Activated effector memory CD4-positive, alpha-beta T cell treated with Interleukin-2 at 50 U/mL for 16 hours (primary cell): ENCODE data around the gene GLB1L2.

Experiments used
- DNase-seq: peaks from one replicate; pipeline ENCODE4 v3.0.0-alpha.2; 2020

Gene GLB1L2

GRCh38 chr11:134369656-134370525 is 38.1 kb downstream of the GLB1L2 start:
- no peak for DNase-seq

GRCh38 chr11:134370526-134371435 is 39.0 kb downstream of the GLB1L2 start:
- DNase-seq: no peak

GRCh38 chr11:134371436-134372185 is 39.8 kb downstream of the GLB1L2 start:
- DNase-seq: no peak

GRCh38 chr11:134372536-134372935 is 40.7 kb downstream of the GLB1L2 start:
- no peak for DNase-seq

- no peak for DNase-seq
Observed at GRCh38 chr11:134372961-134373360, 41.2 kb downstream of the GLB1L2 start.

- DNase-seq: no peak
Observed at GRCh38 chr11:134373591-134374052, 41.8 kb downstream of the GLB1L2 start.

- DNase-seq: no peak
Observed at GRCh38 chr11:134374171-134374570, 42.4 kb downstream of the GLB1L2 start.

GRCh38 chr11:134374891-134375550 is 43.2 kb downstream of the GLB1L2 start:
- no peak for DNase-seq

- DNase-seq: no peak
Observed at GRCh38 chr11:134376150-134376921, 44.5 kb downstream of the GLB1L2 start.

GRCh38 chr11:134377876-134378275 is 46.1 kb downstream of the GLB1L2 start:
- no peak for DNase-seq

GRCh38 chr11:134379241-134379640 is 47.5 kb downstream of the GLB1L2 start:
- DNase-seq: no peak

- no peak for DNase-seq
Observed at GRCh38 chr11:134380229-134380628, 48.4 kb downstream of the GLB1L2 start.

- DNase-seq: no peak
Observed at GRCh38 chr11:134380785-134381184, 49.0 kb downstream of the GLB1L2 start.

GRCh38 chr11:134382257-134382656 is 50.5 kb downstream of the GLB1L2 start:
- DNase-seq: no peak

GRCh38 chr11:134382830-134383229 is 51.0 kb downstream of the GLB1L2 start:
- DNase-seq: no peak

- DNase-seq: no peak
Observed at GRCh38 chr11:134383576-134384221, 51.9 kb downstream of the GLB1L2 start.

GRCh38 chr11:134384406-134384805 is 52.6 kb downstream of the GLB1L2 start:
- DNase-seq: no peak

- DNase-seq: no peak
Observed at GRCh38 chr11:134385171-134385570, 53.4 kb downstream of the GLB1L2 start.

- DNase-seq: no peak
Observed at GRCh38 chr11:134385774-134386565, 54.2 kb downstream of the GLB1L2 start.

GRCh38 chr11:134386945-134387344 is 55.2 kb downstream of the GLB1L2 start:
- no peak for DNase-seq
